H1 (cell line): Measurements from ENCODE around the gene CHP2. TPM values are rescaled to one million over a fixed set of nuclear protein-coding genes. Genes with fewer than 3 reads are reported as not detected.

Source experiments
- CTCF ChIA-PET: fragments of 300-600 bp; sonication (Branson Sonifier 250); formaldehyde crosslinking; loops from one replicate; lab custom pipeline; 2021; ENCODE audit not compliant: partially characterized antibody; lab: Charles Lee
- POLR2A ChIA-PET: fragments of 300-600 bp; sonication (Branson Sonifier 250); formaldehyde crosslinking; loops from one replicate; lab custom pipeline; 2021; ENCODE audit warnings: inconsistent platforms; ENCODE audit not compliant: partially characterized antibody; lab: Charles Lee
- DNase-seq, 2 experiments: peaks; one replicate each; pipeline versions ENCODE4 v3.0.0 to v3.0.0-alpha.2; 2010 to 2022; ENCODE audit warnings: low spot score in 2 of 2, low read depth in 1 of 2, mixed read lengths in 1 of 2
- FAIRE-seq: peaks from 2 replicates; lab custom pipeline; 2011; peaks lifted over from hg19 to GRCh38; lab: Jason Lieb, UNC
- H2AFZ ChIP-seq: 2 replicates; pipeline ENCODE4 v1.8.1; 2012; ENCODE audit warnings: low read length, inconsistent platforms
- H2AK5ac ChIP-seq: 2 replicates; pipeline ENCODE4 v1.6.1; 2013; ENCODE audit warnings: low read depth, low read length
- H2BK120ac ChIP-seq: replicated peaks from 2 replicates; pipeline ENCODE3; 2013; ENCODE audit warnings: low read depth, low read length, inconsistent platforms
- H2BK12ac ChIP-seq: 2 replicates; pipeline ENCODE4 v1.6.1; 2013; ENCODE audit warnings: low read depth, low read length
- H2BK15ac ChIP-seq: 2 replicates; pipeline ENCODE4 v1.6.1; 2013; ENCODE audit warnings: low read length
- H2BK20ac ChIP-seq: 2 replicates; pipeline ENCODE4 v1.6.1; 2013; ENCODE audit warnings: low read length
- H2BK5ac ChIP-seq: 2 replicates; pipeline ENCODE4 v1.6.1; 2013; ENCODE audit warnings: low read depth, low read length
- H3K14ac ChIP-seq: 2 replicates; pipeline ENCODE4 v1.6.1; 2013; ENCODE audit warnings: inconsistent platforms; ENCODE audit not compliant: insufficient read length
- H3K18ac ChIP-seq: 2 replicates; pipeline ENCODE4 v1.6.1; 2013; ENCODE audit warnings: low read length; ENCODE audit errors: extremely low read depth
- H3K23ac ChIP-seq: 2 replicates; pipeline ENCODE4 v1.6.1; 2013; ENCODE audit warnings: inconsistent platforms; ENCODE audit not compliant: insufficient read length
- H3K23me2 ChIP-seq: 2 replicates; pipeline ENCODE4 v1.6.1; 2013; ENCODE audit warnings: low read depth, low read length
- H3K27ac ChIP-seq: 2 replicates; pipeline ENCODE4 v1.6.1; 2011; ENCODE audit warnings: low read depth, low read length, inconsistent platforms
- H3K27me3 ChIP-seq, 4 experiments: replicated peaks in 1 of 4; 1 replicate in 1 of 4; 2 replicates in 3 of 4; pipeline versions ENCODE4 v1.6.1 to v1.8.1; 2011 to 2013; ENCODE audit warnings: low read length in 3 of 4, mild to moderate bottlenecking in 3 of 4, inconsistent platforms in 2 of 4, mixed read lengths in 2 of 4, moderate library complexity in 1 of 4; ENCODE audit not compliant: control insufficient read depth in 3 of 4, insufficient read depth in 3 of 4; ENCODE audit errors: extremely low read depth in 1 of 4
- H3K36me3 ChIP-seq, 4 experiments: 2 replicates each; pipeline versions ENCODE4 v1.6.1 to v1.8.1; 2011 to 2013; ENCODE audit warnings: mild to moderate bottlenecking in 4 of 4, low read length in 3 of 4, moderate library complexity in 2 of 4, control low read depth in 1 of 4, inconsistent platforms in 1 of 4; ENCODE audit not compliant: insufficient read depth in 4 of 4, control insufficient read depth in 2 of 4
- H3K4ac ChIP-seq: replicated peaks from 2 replicates; pipeline ENCODE3; 2013; ENCODE audit warnings: low read length, low read depth, mixed read lengths, inconsistent platforms; ENCODE audit not compliant: insufficient read length
- H3K4me1 ChIP-seq, 4 experiments: replicated peaks in 1 of 4; 1 replicate in 1 of 4; 2 replicates in 3 of 4; pipeline versions ENCODE4 v1.6.1 to v1.8.1; 2011 to 2013; ENCODE audit warnings: low read length in 3 of 4, inconsistent platforms in 2 of 4, mixed read lengths in 1 of 4; ENCODE audit not compliant: insufficient read depth in 4 of 4, control insufficient read depth in 3 of 4
- H3K4me2 ChIP-seq, 2 experiments: 2 replicates each; pipeline versions ENCODE4 v1.6.1 to v1.8.1; 2011 to 2013; ENCODE audit warnings: low read depth in 2 of 2, low read length in 2 of 2, control low read depth in 1 of 2, inconsistent platforms in 1 of 2, mild to moderate bottlenecking in 1 of 2; ENCODE audit not compliant: insufficient read depth in 1 of 2
- H3K4me3 ChIP-seq, 4 experiments: fragments of 200-600, 300-600 bp in 1 of 4; sonication (generic), shearing (Covaris generic), sonication (Bioruptor Twin) in 1 of 4; 2 replicates each; pipeline versions ENCODE4 v1.5.1 to v1.8.1; 2011 to 2016; ENCODE audit warnings: low read length in 4 of 4, low read depth in 3 of 4, control low read depth in 2 of 4, inconsistent platforms in 2 of 4, mild to moderate bottlenecking in 2 of 4, mixed read lengths in 1 of 4, moderate library complexity in 1 of 4; ENCODE audit not compliant: insufficient read depth in 2 of 4; ENCODE audit errors: extremely low read depth in 1 of 4
- H3K56ac ChIP-seq: replicated peaks from 2 replicates; pipeline ENCODE3; 2013; ENCODE audit warnings: low read depth, mild to moderate bottlenecking, mixed read lengths, low read length, inconsistent platforms; ENCODE audit not compliant: insufficient read length
- H3K79me1 ChIP-seq: 2 replicates; pipeline ENCODE4 v1.6.1; 2013; ENCODE audit warnings: low read depth, low read length, control low read depth
- H3K79me2 ChIP-seq, 2 experiments: 2 replicates each; pipeline versions ENCODE4 v1.6.1 to v1.8.1; 2012 to 2013; ENCODE audit warnings: low read length in 2 of 2, mild to moderate bottlenecking in 2 of 2, inconsistent platforms in 1 of 2; ENCODE audit not compliant: insufficient read depth in 2 of 2, control insufficient read depth in 1 of 2
- H3K9ac ChIP-seq, 4 experiments: replicated peaks in 1 of 4; 1 replicate in 1 of 4; 2 replicates in 3 of 4; pipeline versions ENCODE4 v1.6.1 to v1.8.1; 2011 to 2013; ENCODE audit warnings: low read depth in 3 of 4, low read length in 3 of 4, control low read depth in 2 of 4, mild to moderate bottlenecking in 2 of 4, moderate library complexity in 2 of 4, inconsistent platforms in 1 of 4; ENCODE audit errors: extremely low read depth in 1 of 4
- H3K9me3 ChIP-seq, 2 experiments: 2 replicates each; pipeline versions ENCODE4 v1.6.1 to v1.8.1; 2012 to 2013; ENCODE audit warnings: mild to moderate bottlenecking in 2 of 2, moderate library complexity in 2 of 2, control low read depth in 1 of 2, inconsistent platforms in 1 of 2, low read depth in 1 of 2, low read length in 1 of 2, mixed read lengths in 1 of 2; ENCODE audit not compliant: insufficient read depth in 2 of 2
- H4K20me1 ChIP-seq, 2 experiments: replicated peaks in 1 of 2; 2 replicates each; pipeline versions ENCODE3 to v1.8.1; 2011 to 2013; ENCODE audit warnings: inconsistent platforms in 2 of 2, low read length in 2 of 2, mild to moderate bottlenecking in 1 of 2; ENCODE audit not compliant: insufficient read depth in 2 of 2, control insufficient read depth in 1 of 2
- H4K5ac ChIP-seq: 2 replicates; pipeline ENCODE4 v1.6.1; 2013; ENCODE audit warnings: low read length, low read depth, mixed read lengths, inconsistent platforms; ENCODE audit not compliant: insufficient read length
- H4K8ac ChIP-seq: 2 replicates; pipeline ENCODE4 v1.8.0; 2013; ENCODE audit warnings: mild to moderate bottlenecking, moderate library complexity, low read length, inconsistent platforms; ENCODE audit not compliant: insufficient read depth; ENCODE audit errors: extremely low read depth
- H4K91ac ChIP-seq: replicated peaks from 2 replicates; pipeline ENCODE3; 2013; ENCODE audit warnings: low read length, mixed read lengths, inconsistent platforms; ENCODE audit not compliant: insufficient read length
- CTBP2 ChIP-seq: IDR thresholded peaks from 2 replicates; pipeline ENCODE4 v1.7.0; 2011; ENCODE audit warnings: borderline replicate concordance, mild to moderate bottlenecking, moderate library complexity, mixed read lengths, low read length; ENCODE audit not compliant: insufficient read depth, insufficient read length
- HDAC2 ChIP-seq, 2 experiments: fragments of 300-600 bp in 1 of 2; sonication (generic) in 1 of 2; IDR thresholded peaks; 2 replicates each; pipeline ENCODE4 v1.6.1; 2011 to 2012; ENCODE audit warnings: low read depth in 2 of 2, low read length in 2 of 2, mild to moderate bottlenecking in 2 of 2, moderate library complexity in 2 of 2, borderline replicate concordance in 1 of 2, inconsistent platforms in 1 of 2
- JUN ChIP-seq: IDR thresholded peaks from 2 replicates; pipeline ENCODE4 v1.6.1; 2011; ENCODE audit warnings: low read depth, mild to moderate bottlenecking, improper control_type of control experiment, low read length
- KDM1A ChIP-seq: fragments of 200-600, 300-600 bp; sonication (generic); IDR thresholded peaks from 2 replicates; pipeline ENCODE4 v1.7.1; 2016; ENCODE audit warnings: mild to moderate bottlenecking, low read length, borderline replicate concordance
- POU5F1 ChIP-seq: IDR thresholded peaks from 2 replicates; pipeline ENCODE4 v1.6.1; 2011; ENCODE audit warnings: low read depth, mild to moderate bottlenecking, low read length, moderate library complexity
- RFX5 ChIP-seq: IDR thresholded peaks from 2 replicates; pipeline ENCODE4 v1.6.1; 2011; ENCODE audit warnings: low read depth, low read length, improper control_type of control experiment, borderline replicate concordance
- SAP30 ChIP-seq: fragments of 300-600 bp; sonication (generic); IDR thresholded peaks from 2 replicates; pipeline ENCODE4 v1.7.1; 2012; ENCODE audit warnings: low read length, moderate library complexity, mild to moderate bottlenecking, inconsistent platforms; ENCODE audit not compliant: insufficient read depth, insufficient replicate concordance
- TBP ChIP-seq: IDR thresholded peaks from 2 replicates; pipeline ENCODE4 v1.6.1; 2011; ENCODE audit warnings: low read depth, low read length, improper control_type of control experiment
- WGBS, 2 experiments: shearing (Covaris generic) in 1 of 2; methylation state at CpG; one replicate each; pipeline versions ENCODE4 v1.1.6 to v1.1.7; 2013 to 2015; ENCODE audit warnings: low lambda C conversion rate in 2 of 2, mixed read lengths in 2 of 2, inconsistent platforms in 1 of 2, low coverage in 1 of 2, missing lambda C conversion rate in 1 of 2; ENCODE audit not compliant: insufficient replicate concordance in 2 of 2, insufficient coverage in 1 of 2, insufficient read length in 1 of 2; ENCODE audit errors: extremely low coverage in 1 of 2, missing lambda C conversion rate in 1 of 2; 5-methylcytosine and 5-hydroxymethylcytosine counted together
- polyA plus RNA-seq, 7 experiments: library from polyadenylated mRNA; depleted of rRNA in 3 of 7; stranded (reverse) in 5 of 7; unstranded in 2 of 7; fragments of >200 nt in 5 of 7; fragments of 200-250 nt in 2 of 7; gene quantifications; 1 replicate in 5 of 7; 2 replicates in 1 of 7; 4 replicates in 1 of 7; pipeline versions ENCODE4 v1.2.1 to v1.2.3, GENCODE V29; 2011 to 2013; ENCODE audit warnings: missing spikeins in 2 of 7, mixed read lengths in 2 of 7
- total RNA-seq: library from RNA; stranded (reverse); fragmentation: NEBNext Ultra II Directional; extraction: Animal tissue kit (Norgen Biotek cat#: 25700); gene quantifications from 2 replicates; pipeline ENCODE4 v1.2.1, GENCODE V29; 2021
- TF ChIP-seq, protein P1 (sequence below): IDR thresholded peaks from 2 replicates; pipeline ENCODE4 v1.6.1; 2011; ENCODE audit warnings: low read length, improper control_type of control experiment
- TF ChIP-seq, protein P2 (sequence below): IDR thresholded peaks from 2 replicates; pipeline ENCODE4 v1.6.1; 2011; ENCODE audit warnings: low read depth, mild to moderate bottlenecking, low read length; ENCODE audit not compliant: insufficient read depth

The CHP2 gene
- total and polyA plus RNA-seq, 2 of the 8 experiments (the other 6 are each of a cell fraction or from before 2014, with no cell fraction given) = 1.3 to 1.6 TPM

DNA sequence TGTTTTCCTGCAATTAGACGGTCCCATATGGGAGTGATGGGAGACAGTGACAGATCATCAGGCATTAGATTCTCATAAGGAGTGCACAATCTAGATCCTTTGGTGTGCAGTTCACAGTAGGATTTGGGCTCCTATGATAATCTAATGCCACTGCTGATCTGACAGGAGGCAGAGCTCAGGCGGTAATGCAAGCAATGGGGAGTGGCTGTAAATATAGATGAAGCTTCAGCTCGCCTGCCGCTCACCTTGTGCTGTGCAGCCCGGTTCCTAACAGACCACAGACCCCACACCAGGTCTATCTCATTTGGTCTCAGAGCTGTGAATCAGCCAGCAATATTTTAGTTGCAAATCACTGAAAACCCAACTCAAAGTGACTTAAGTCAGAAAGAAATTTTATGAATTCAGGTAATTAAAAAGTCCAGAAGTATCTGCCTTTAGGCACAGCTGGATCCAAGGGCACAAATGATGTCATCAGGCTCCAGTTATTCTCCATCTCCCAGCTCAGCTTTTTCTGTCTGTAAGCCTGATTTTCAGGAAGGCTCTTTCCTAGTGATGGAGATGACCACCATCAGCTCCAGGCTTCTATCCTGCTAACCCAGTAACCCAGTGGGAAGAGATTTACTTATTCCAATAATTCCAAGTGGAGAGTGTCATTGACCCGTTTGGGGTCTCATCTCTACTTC, 3.3 kb downstream of the CHP2 start:
- 87% methylated on average over 6 of the region's 6 CpGs; no CpG with 5 or more reads in 1 of the 2 experiments for WGBS, 2 experiments
- Histone ChIP-seq H3K23ac (no peak overlapping the region), H3K4me2 (no peak overlapping the region), H3K56ac (no peak overlapping the region), H3K9ac (no peak overlapping the region), H3K27me3 (peaks cover 6 to 24% (median 23%) of the 10 kb centered on the region in 4 experiments; a peak in 6 of 7 replicates), H3K79me2 (no peaks in the 10 kb centered on the region), H3K9me3 (peaks cover 4 to 5% of the 10 kb centered on the region in 2 experiments; a peak in 1 of 4 replicates), H4K20me1 (no peaks in the 10 kb centered on the region), H3K18ac (no peak overlapping the region), H2BK15ac (no peak overlapping the region), H2BK12ac (no peak overlapping the region), H3K36me3 (no peaks in the 10 kb centered on the region), H2BK120ac (no peak overlapping the region), H4K91ac (no peak overlapping the region), H3K4me3 (no peak overlapping the region), H2AK5ac (no peak overlapping the region), H3K4me1 (peaks cover 0 to 4% (median 3%) of the 10 kb centered on the region in 4 experiments; a peak in 4 of 7 replicates), H2BK20ac (no peak overlapping the region), H3K14ac (no peak overlapping the region), H2BK5ac (no peak overlapping the region), H3K79me1 (no peaks in the 10 kb centered on the region), H4K8ac (no peak overlapping the region), H3K4ac (no peak overlapping the region), H2AFZ (no peak overlapping the region), H4K5ac (no peak overlapping the region), H3K23me2 (peaks cover 14% of the 10 kb centered on the region; the same call in 1 of the 2 replicates), H3K27ac (no peak overlapping the region)
- DNase-seq = no peak
- POLR2A ChIA-PET = interaction anchor here (1.2 kb wide), 1 partner anchor 72 kb away, joined by 3 read pairs; no protein-coding TSS in a partner anchor
- CTCF ChIA-PET = interaction anchor here (0.6 to 1.6 kb wide), 4 partner anchors 12 to 284 kb away, joined by 3 to 5 read pairs (median 4); no protein-coding TSS in a partner anchor
- no peak for FAIRE-seq
- TF ChIP-seq, protein P1, sequence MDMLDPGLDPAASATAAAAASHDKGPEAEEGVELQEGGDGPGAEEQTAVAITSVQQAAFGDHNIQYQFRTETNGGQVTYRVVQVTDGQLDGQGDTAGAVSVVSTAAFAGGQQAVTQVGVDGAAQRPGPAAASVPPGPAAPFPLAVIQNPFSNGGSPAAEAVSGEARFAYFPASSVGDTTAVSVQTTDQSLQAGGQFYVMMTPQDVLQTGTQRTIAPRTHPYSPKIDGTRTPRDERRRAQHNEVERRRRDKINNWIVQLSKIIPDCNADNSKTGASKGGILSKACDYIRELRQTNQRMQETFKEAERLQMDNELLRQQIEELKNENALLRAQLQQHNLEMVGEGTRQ = no peak
- TF ChIP-seq POU5F1 = no peak
- TF ChIP-seq SAP30 = no peak
- TF ChIP-seq JUN = no peak
- no peak for TF ChIP-seq HDAC2 (IDR thresholded peaks at IDR 0.05; ENCODE audit: borderline replicate concordance in 1 of 2, low read depth in 2 of 2, low read length in 2 of 2)
- TF ChIP-seq KDM1A = no peak
- no peak for TF ChIP-seq RFX5
- no peak for TF ChIP-seq CTBP2
- TF ChIP-seq, protein P2, sequence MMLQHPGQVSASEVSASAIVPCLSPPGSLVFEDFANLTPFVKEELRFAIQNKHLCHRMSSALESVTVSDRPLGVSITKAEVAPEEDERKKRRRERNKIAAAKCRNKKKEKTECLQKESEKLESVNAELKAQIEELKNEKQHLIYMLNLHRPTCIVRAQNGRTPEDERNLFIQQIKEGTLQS = no peak
- TF ChIP-seq TBP = no peak
